8988T (cell line): ENCODE results near the gene RHAG.
"Not testable (repeated sequence)": the region's sequence is repeated elsewhere in the genome, so short reads cannot be mapped to it uniquely, and the experiment has no call there.

Source experiments
- DNase-seq: peaks from one replicate; pipeline ENCODE4 v3.0.0; 2011

RHAG gene

GRCh38 chr6:49636713-49637349, at the start of gene RHAG:
Gene RHAG (minus strand): TSS chr6:49636839. CDS start chr6:49636812, 27 bp downstream.
- DNase-seq, result no peak

- DNase-seq, result no peak
Measured at GRCh38 chr6:49676671-49677281, 40.1 kb upstream of the RHAG start.

GRCh38 chr6:49675816-49676215, 39.2 kb upstream of the RHAG start:
- no peak for DNase-seq

- no peak for DNase-seq
Measured at GRCh38 chr6:49668083-49668511, 31.5 kb upstream of the RHAG start.

GRCh38 chr6:49666930-49667757, 30.5 kb upstream of the RHAG start:
- DNase-seq, result no peak

- no peak for DNase-seq
Measured at GRCh38 chr6:49666480-49666879, 29.8 kb upstream of the RHAG start.

- DNase-seq, result no peak
Measured at GRCh38 chr6:49664817-49665216, 28.2 kb upstream of the RHAG start.

- DNase-seq, result not testable (repeated sequence)
Measured at GRCh38 chr6:49664054-49664453, 27.4 kb upstream of the RHAG start.

GRCh38 chr6:49662892-49663261, 26.2 kb upstream of the RHAG start:
- DNase-seq, result no peak

GRCh38 chr6:49662231-49662891, 25.7 kb upstream of the RHAG start:
- no peak for DNase-seq

- DNase-seq, result no peak
Measured at GRCh38 chr6:49653942-49654341, 17.3 kb upstream of the RHAG start.

GRCh38 chr6:49653438-49653837, 16.8 kb upstream of the RHAG start:
- DNase-seq, result no peak

GRCh38 chr6:49651239-49651638, 14.6 kb upstream of the RHAG start:
- no peak for DNase-seq

GRCh38 chr6:49649988-49650387, 13.3 kb upstream of the RHAG start:
- DNase-seq, result no peak

GRCh38 chr6:49648036-49648435, 11.4 kb upstream of the RHAG start:
- DNase-seq, result no peak

GRCh38 chr6:49647476-49647875, 10.8 kb upstream of the RHAG start:
- DNase-seq, result no peak

- no peak for DNase-seq
Measured at GRCh38 chr6:49646942-49647341, 10.3 kb upstream of the RHAG start.

- DNase-seq, result no peak
Measured at GRCh38 chr6:49646130-49646824, 9.6 kb upstream of the RHAG start.

GRCh38 chr6:49645139-49645538, 8.5 kb upstream of the RHAG start:
- DNase-seq, result no peak

GRCh38 chr6:49639177-49639817, 2.7 kb upstream of the RHAG start:
- DNase-seq, result no peak

GRCh38 chr6:49637350-49637731, 702 bp upstream of the RHAG start:
- DNase-seq, result no peak

- no peak for DNase-seq
Measured at GRCh38 chr6:49635978-49636712, 494 bp downstream of the RHAG start.
